ENCODE results near the gene RCBTB2.

GRCh38 chr13:48534911-48535501, 2.1 kb upstream of the RCBTB2 start:
- TF ChIP-seq POU6F1 (CRISPR knock-in tag; IDR thresholded peaks at IDR 0.05; ENCODE audit: borderline replicate concordance, low read depth), result no peak
- no peak for TF ChIP-seq TCF4 (CRISPR knock-in tag; IDR thresholded peaks at IDR 0.05; ENCODE audit: borderline replicate concordance)
- no peak for TF ChIP-seq ZNF70 (CRISPR knock-in tag; IDR thresholded peaks at IDR 0.05)
- no peak for TF ChIP-seq ZC3H10 (CRISPR knock-in tag; IDR thresholded peaks at IDR 0.05)
- TF ChIP-seq TOX (CRISPR knock-in tag; IDR thresholded peaks at IDR 0.05; ENCODE audit: borderline replicate concordance), result no peak
- TF ChIP-seq ZFP3 (CRISPR knock-in tag; IDR thresholded peaks at IDR 0.05), result no peak
- no peak for TF ChIP-seq PPARA (CRISPR knock-in tag; IDR thresholded peaks at IDR 0.05; ENCODE audit: borderline replicate concordance)
- no peak for TF ChIP-seq ZFP30 (CRISPR knock-in tag; IDR thresholded peaks at IDR 0.05)
- no peak for TF ChIP-seq ESRRG (CRISPR knock-in tag; IDR thresholded peaks at IDR 0.05)
- no peak for TF ChIP-seq ZNF565 (CRISPR knock-in tag; conservative IDR thresholded peaks at IDR 0.05; ENCODE audit: low read depth)

Measured in SK-N-SH treated with all-trans-retinoic acid at 6 μM for 48 hours (cell line).